Measurements from ENCODE around the gene ARFIP1.

- TF ChIP-seq GATA2 (IDR thresholded peaks at IDR 0.05; ENCODE audit: low read depth, low read length) (no peak), GATA3 (IDR thresholded peaks at IDR 0.05; ENCODE audit: low read depth, low read length) (no peak)
These were observed 26.9 kb downstream of the ARFIP1 start for GRCh38 chr4:152806501-152807125.
